WTC11 (cell line): ENCODE measurements around the gene ANO8. TPM values are rescaled to one million over a fixed set of nuclear protein-coding genes. Genes with fewer than 3 reads are reported as not detected.
A peak's percentile ranks its signal among the peaks of the same experiment; 100 is the strongest.

Experiments
- ARID4B ChIP-seq: sonication (generic); formaldehyde crosslinking; IDR thresholded peaks from 2 replicates; pipeline ENCODE4 v1.8.0; 2023; ENCODE audit warnings: missing genetic modification reagents, mild to moderate bottlenecking, borderline replicate concordance
- ATF2 ChIP-seq: sonication (generic); formaldehyde crosslinking; IDR thresholded peaks from 2 replicates; pipeline ENCODE4 v1.8.1; 2022; ENCODE audit warnings: low read depth, missing genetic modification reagents, borderline replicate concordance
- ATF3 ChIP-seq: sonication (generic); formaldehyde crosslinking; conservative IDR thresholded peaks from 2 replicates; pipeline ENCODE4 v1.8.1; 2022; ENCODE audit warnings: mild to moderate bottlenecking, missing genetic modification reagents
- ATF6 ChIP-seq: sonication (generic); formaldehyde crosslinking; IDR thresholded peaks from 2 replicates; pipeline ENCODE4 v1.8.1; 2023; ENCODE audit warnings: mild to moderate bottlenecking, missing genetic modification reagents
- E2F1 ChIP-seq: sonication (generic); formaldehyde crosslinking; IDR thresholded peaks from 2 replicates; pipeline ENCODE4 v1.8.0; 2022; ENCODE audit warnings: mild to moderate bottlenecking, missing genetic modification reagents
- FOXP1 ChIP-seq: sonication (generic); formaldehyde crosslinking; IDR thresholded peaks from 2 replicates; pipeline ENCODE4 v1.8.0; 2022; ENCODE audit warnings: missing genetic modification reagents, mild to moderate bottlenecking, moderate library complexity, borderline replicate concordance
- HMGA2 ChIP-seq: fragments of 250-450 bp; sonication (Bioruptor Pico); IDR thresholded peaks from 2 replicates; pipeline ENCODE4 v1.4.0; 2021; ENCODE audit warnings: mild to moderate bottlenecking, moderate library complexity
- MYBL2 ChIP-seq: sonication (generic); formaldehyde crosslinking; IDR thresholded peaks from 2 replicates; pipeline ENCODE4 v1.8.1; 2023; ENCODE audit warnings: mild to moderate bottlenecking, moderate library complexity, missing genetic modification reagents
- NFYB ChIP-seq: sonication (generic); formaldehyde crosslinking; conservative IDR thresholded peaks from 2 replicates; pipeline ENCODE4 v1.8.0; 2022; ENCODE audit warnings: low read depth, missing genetic modification reagents
- NR3C1 ChIP-seq: sonication (generic); formaldehyde crosslinking; conservative IDR thresholded peaks from 2 replicates; pipeline ENCODE4 v1.8.1; 2023; ENCODE audit warnings: low read depth, mild to moderate bottlenecking, missing genetic modification reagents
- SMAD3 ChIP-seq: sonication (generic); formaldehyde crosslinking; IDR thresholded peaks from 2 replicates; pipeline ENCODE4 v1.8.0; 2022; ENCODE audit warnings: missing genetic modification reagents, mild to moderate bottlenecking, borderline replicate concordance
- TEAD4 ChIP-seq: sonication (generic); formaldehyde crosslinking; IDR thresholded peaks from 2 replicates; pipeline ENCODE4 v1.8.0; 2022; ENCODE audit warnings: mild to moderate bottlenecking, missing genetic modification reagents
- USF2 ChIP-seq: sonication (generic); formaldehyde crosslinking; IDR thresholded peaks from 2 replicates; pipeline ENCODE4 v1.8.1; 2023; ENCODE audit warnings: mild to moderate bottlenecking, missing genetic modification reagents, moderate library complexity
- ZBTB43 ChIP-seq: sonication (generic); formaldehyde crosslinking; IDR thresholded peaks from 2 replicates; pipeline ENCODE4 v1.8.1; 2023; ENCODE audit warnings: mild to moderate bottlenecking, missing genetic modification reagents
- ZNF232 ChIP-seq: sonication (generic); formaldehyde crosslinking; IDR thresholded peaks from 2 replicates; pipeline ENCODE4 v1.8.0; 2022; ENCODE audit warnings: mild to moderate bottlenecking, missing genetic modification reagents
- ZNF281 ChIP-seq: sonication (generic); formaldehyde crosslinking; IDR thresholded peaks from 2 replicates; pipeline ENCODE4 v1.8.0; 2023; ENCODE audit warnings: mild to moderate bottlenecking, missing genetic modification reagents
- ZNF317 ChIP-seq: sonication (generic); formaldehyde crosslinking; IDR thresholded peaks from 2 replicates; pipeline ENCODE4 v1.8.1; 2023; ENCODE audit warnings: low read depth, mild to moderate bottlenecking, moderate library complexity, missing genetic modification reagents, borderline replicate concordance
- ZNF416 ChIP-seq: fragments of 250-450 bp; sonication (Bioruptor Pico); IDR thresholded peaks from 2 replicates; pipeline ENCODE4 v1.9.0; 2021; ENCODE audit warnings: mild to moderate bottlenecking, inconsistent platforms
- ZNF512 ChIP-seq: sonication (generic); formaldehyde crosslinking; IDR thresholded peaks from 2 replicates; pipeline ENCODE4 v1.8.1; 2022; ENCODE audit warnings: missing genetic modification reagents, borderline replicate concordance
- ZNF671 ChIP-seq: fragments of 250-450 bp; sonication (Bioruptor Pico); IDR thresholded peaks from 2 replicates; pipeline ENCODE4 v1.8.0; 2021; ENCODE audit warnings: mild to moderate bottlenecking
- total RNA-seq: library from RNA; stranded (reverse); gene quantifications from 3 replicates; pipeline ENCODE4 v1.2.3, GENCODE V29; 2021

ANO8 gene
- total RNA-seq, 1 experiment from 2014 or later = 32.6 TPM

- TF ChIP-seq ATF3 (CRISPR knock-in tag) = no peak
- no peak for TF ChIP-seq ZNF416 (CRISPR knock-in tag)
- TF ChIP-seq NR3C1 (CRISPR knock-in tag) = no peak
- TF ChIP-seq TEAD4 = no peak
- peak; percentile 84 for TF ChIP-seq FOXP1
- 0 out of 2 replicates have a peak, but pooled peaks have one; percentile 28 for TF ChIP-seq SMAD3
- TF ChIP-seq USF2 (CRISPR knock-in tag) = no peak
- no peak; the same call in 1 of the 2 replicates for TF ChIP-seq ARID4B (CRISPR knock-in tag)
- TF ChIP-seq ATF6 (CRISPR knock-in tag) = no peak
- peak; percentile 36; the same call in 1 of the 2 replicates for TF ChIP-seq MYBL2
- no peak for TF ChIP-seq HMGA2 (CRISPR knock-in tag)
- peak; percentile 74; the same call in 1 of the 2 replicates for TF ChIP-seq ZNF281 (CRISPR knock-in tag)
- peak; percentile 88 for TF ChIP-seq E2F1 (CRISPR knock-in tag)
- TF ChIP-seq ZBTB43 (CRISPR knock-in tag) = peak; percentile 70; the same call in 1 of the 2 replicates
- 0 out of 2 replicates have a peak, but pooled peaks have one; percentile 23 for TF ChIP-seq NFYB
- TF ChIP-seq ZNF512 (CRISPR knock-in tag) = no peak
- TF ChIP-seq ZNF671 = no peak
- TF ChIP-seq ZNF232 (CRISPR knock-in tag) = no peak
- TF ChIP-seq ZNF317 (CRISPR knock-in tag) = peak; percentile 55; the same call in 1 of the 2 replicates
- no peak for TF ChIP-seq ATF2 (CRISPR knock-in tag)
These were observed 5.9 kb downstream of the ANO8 start (continued) for GRCh38 chr19:17328517-17329365.
